Neuronal stem cell (in vitro differentiated cells): ENCODE data around the gene DNM1L.
"Not testable (repeated sequence)": the region's sequence is repeated elsewhere in the genome, so short reads cannot be mapped to it uniquely, and the experiment has no call there.

Source experiments
- DNase-seq: peaks from one replicate; pipeline ENCODE4 v3.0.0-alpha.2; 2013; ENCODE audit warnings: low spot score
- H2AFZ ChIP-seq: one replicate; pipeline ENCODE4 v1.6.1; 2013; ENCODE audit warnings: mild to moderate bottlenecking, low read length, inconsistent platforms
- H2AK5ac ChIP-seq: 2 replicates; pipeline ENCODE4 v1.6.1; 2013; ENCODE audit warnings: low read depth, mild to moderate bottlenecking, inconsistent platforms, low read length, moderate library complexity, mixed read lengths
- H2BK120ac ChIP-seq: 2 replicates; pipeline ENCODE4 v1.6.1; 2013; ENCODE audit warnings: low read depth, mild to moderate bottlenecking, inconsistent platforms, low read length, moderate library complexity, mixed read lengths
- H2BK12ac ChIP-seq: one replicate; pipeline ENCODE4 v1.6.1; 2013; ENCODE audit warnings: low read length, inconsistent platforms
- H2BK15ac ChIP-seq: 2 replicates; pipeline ENCODE4 v1.6.1; 2013; ENCODE audit warnings: mild to moderate bottlenecking, low read length, inconsistent platforms, mixed read lengths
- H2BK5ac ChIP-seq: one replicate; pipeline ENCODE4 v1.6.1; 2013; ENCODE audit warnings: inconsistent platforms, mild to moderate bottlenecking, low read length, moderate library complexity
- H3K14ac ChIP-seq: one replicate; pipeline ENCODE4 v1.6.1; 2013; ENCODE audit warnings: low read length, inconsistent platforms
- H3K18ac ChIP-seq: 2 replicates; pipeline ENCODE4 v1.6.1; 2013; ENCODE audit warnings: low read length, inconsistent platforms
- H3K23ac ChIP-seq: 2 replicates; pipeline ENCODE4 v1.6.1; 2013; ENCODE audit warnings: low read depth, mild to moderate bottlenecking, mixed read lengths, low read length, inconsistent platforms; ENCODE audit not compliant: poor library complexity
- H3K27ac ChIP-seq: replicated peaks from 3 replicates; pipeline ENCODE4 v1.5.1; 2013; ENCODE audit warnings: low read length, inconsistent platforms
- H3K27me3 ChIP-seq, 3 experiments: 2 replicates each; pipeline ENCODE4 v1.6.1; 2013; ENCODE audit warnings: low read length in 3 of 3, mild to moderate bottlenecking in 2 of 3, inconsistent platforms in 1 of 3, low read depth in 1 of 3, mixed read lengths in 1 of 3, moderate library complexity in 1 of 3; ENCODE audit not compliant: control insufficient read depth in 3 of 3, insufficient read depth in 3 of 3
- H3K36me3 ChIP-seq, 2 donors: replicated peaks in 1 of 2; 2 replicates each; pipeline ENCODE4 v1.6.1; 2013; ENCODE audit warnings: low read length in 2 of 2; ENCODE audit not compliant: control insufficient read depth in 2 of 2, insufficient read depth in 2 of 2
- H3K4ac ChIP-seq: 2 replicates; pipeline ENCODE4 v1.6.1; 2013; ENCODE audit warnings: inconsistent platforms, mild to moderate bottlenecking, low read length, moderate library complexity
- H3K4me1 ChIP-seq, 2 donors: 1 replicate in 1 of 2; 2 replicates in 1 of 2; pipeline ENCODE4 v1.6.1; 2013; ENCODE audit warnings: low read length in 2 of 2, low read depth in 1 of 2; ENCODE audit not compliant: control insufficient read depth in 2 of 2, insufficient read depth in 1 of 2
- H3K4me2 ChIP-seq: one replicate; pipeline ENCODE4 v1.6.1; 2013; ENCODE audit warnings: mild to moderate bottlenecking, low read length, inconsistent platforms; ENCODE audit not compliant: insufficient read depth, poor library complexity, severe bottlenecking
- H3K4me3 ChIP-seq, 2 donors: 2 replicates each; pipeline ENCODE4 v1.5.1; 2013; ENCODE audit warnings: low read length in 2 of 2, mild to moderate bottlenecking in 2 of 2, inconsistent platforms in 1 of 2, moderate library complexity in 1 of 2
- H3K79me1 ChIP-seq: one replicate; pipeline ENCODE4 v1.6.1; 2013; ENCODE audit warnings: low read depth, mild to moderate bottlenecking, inconsistent platforms, low read length, moderate library complexity
- H3K9ac ChIP-seq: one replicate; pipeline ENCODE4 v1.6.1; 2013; ENCODE audit warnings: mild to moderate bottlenecking, low read depth, low read length, inconsistent platforms; ENCODE audit not compliant: poor library complexity
- H3K9me3 ChIP-seq, 2 donors: replicated peaks in 1 of 2; 2 replicates each; pipeline versions ENCODE3 to v1.6.1; 2013; ENCODE audit warnings: low read length in 2 of 2, mild to moderate bottlenecking in 2 of 2, inconsistent platforms in 1 of 2, low read depth in 1 of 2, mixed read lengths in 1 of 2, moderate library complexity in 1 of 2; ENCODE audit not compliant: control insufficient read depth in 2 of 2, insufficient read depth in 1 of 2
- H4K8ac ChIP-seq: one replicate; pipeline ENCODE4 v1.6.1; 2013; ENCODE audit warnings: low read depth, mild to moderate bottlenecking, inconsistent platforms, low read length, moderate library complexity
- H4K91ac ChIP-seq: one replicate; pipeline ENCODE4 v1.6.1; 2013; ENCODE audit warnings: low read length, low read depth, mild to moderate bottlenecking, inconsistent platforms; ENCODE audit not compliant: poor library complexity
- WGBS, 2 donors: extraction: QIAGEN DNeasy Blood & Tissue Kit; methylation state at CpG; one replicate each; pipeline ENCODE4 v1.1.7; 2013; ENCODE audit warnings: missing lambda C conversion rate in 2 of 2, mixed read lengths in 1 of 2; ENCODE audit not compliant: insufficient read length in 2 of 2, insufficient replicate concordance in 1 of 2; ENCODE audit errors: extremely low coverage in 2 of 2; 5-methylcytosine and 5-hydroxymethylcytosine counted together

DNM1L gene

GRCh38 chr12:32699437-32699836 lies 20.3 kb downstream of the DNM1L start:
- H4K91ac ChIP-seq, H3K27ac ChIP-seq, H2AK5ac ChIP-seq, H3K4me1 ChIP-seq, H3K4me3 ChIP-seq, H3K9ac ChIP-seq, DNase-seq, H3K23ac ChIP-seq, H4K8ac ChIP-seq, H2BK120ac ChIP-seq, H3K18ac ChIP-seq, H2BK5ac ChIP-seq, H2BK15ac ChIP-seq, H3K79me1 ChIP-seq, H3K4ac ChIP-seq, H3K27me3 ChIP-seq, H2AFZ ChIP-seq, H3K4me2 ChIP-seq, H3K14ac ChIP-seq, H2BK12ac ChIP-seq: not testable (repeated sequence)
- Histone ChIP-seq H3K36me3 (peaks cover 2 to 37% of the 10 kb centered on the region in 2 donors), H3K9me3 (peaks cover 2 to 18% of the 10 kb centered on the region in 2 donors)
- WGBS, 2 donors, result no CpG with 5 or more reads among the region's 8 CpGs

DNA sequence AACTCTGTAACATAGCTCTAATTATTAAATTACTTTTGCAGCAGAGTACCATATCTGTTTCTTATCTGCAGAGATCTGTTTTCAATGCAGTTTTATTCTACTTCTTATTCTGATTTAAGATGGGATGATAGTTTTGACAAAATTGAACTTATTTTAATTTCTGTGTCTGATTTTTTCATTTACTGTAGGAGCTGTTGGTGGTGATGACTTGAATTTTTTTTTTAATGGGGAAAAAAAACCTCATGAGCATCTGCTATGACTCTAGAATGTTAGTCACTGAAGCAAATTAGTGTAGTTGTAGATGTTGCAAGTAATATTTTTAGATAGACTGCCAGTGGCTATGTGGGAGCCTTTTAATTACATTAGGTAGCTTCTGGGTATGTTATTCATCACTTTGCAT lies 23.4 kb downstream of the DNM1L start:
- Histone ChIP-seq H3K4me2 (no peak overlapping the region), H2AK5ac (no peak overlapping the region), H2BK15ac (no peak overlapping the region), H3K9me3 (no peaks in the 10 kb centered on the region), H3K4me1 (peaks cover 0 to 3% of the 10 kb centered on the region in 2 donors), H3K9ac (no peak overlapping the region), H4K91ac (no peak overlapping the region), H3K79me1 (no peaks in the 10 kb centered on the region), H4K8ac (no peak overlapping the region), H2BK12ac (no peak overlapping the region), H2BK120ac (no peak overlapping the region), H3K14ac (no peak overlapping the region), H3K23ac (no peak overlapping the region), H3K4ac (no peak overlapping the region), H3K27ac (no peak overlapping the region), H3K18ac (no peak overlapping the region), H2BK5ac (no peak overlapping the region), H3K4me3 (no peak overlapping the region), H2AFZ (no peak overlapping the region), H3K36me3 (peaks cover 0 to 49% of the 10 kb centered on the region in 2 donors), H3K27me3 (no peaks in the 10 kb centered on the region)
- DNase-seq, result no peak

DNA sequence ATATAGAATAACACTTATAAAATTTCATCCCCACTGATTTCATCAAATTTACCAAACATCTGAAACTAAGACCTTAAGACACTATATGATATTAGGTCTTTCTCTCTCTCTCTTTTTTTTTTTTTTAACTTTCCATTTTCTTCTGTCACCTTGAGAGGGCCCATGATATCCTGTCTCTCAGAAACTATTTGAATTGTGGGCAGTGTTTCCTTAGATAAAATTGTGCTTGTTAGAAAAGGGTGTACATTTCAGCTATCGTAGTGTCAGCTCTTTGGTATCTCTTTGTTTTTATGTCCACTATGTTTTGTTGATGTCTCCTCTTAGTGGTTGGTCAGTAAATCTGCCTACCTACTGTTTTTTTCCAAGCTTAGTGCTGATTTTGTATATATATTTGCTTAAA lies 23.8 kb downstream of the DNM1L start:
- Histone ChIP-seq H3K14ac (no peak overlapping the region), H3K36me3 (peaks cover 0 to 54% of the 10 kb centered on the region in 2 donors), H2BK15ac (no peak overlapping the region), H3K4me2 (no peak overlapping the region), H2AFZ (no peak overlapping the region), H2BK5ac (no peak overlapping the region), H2AK5ac (no peak overlapping the region), H4K91ac (no peak overlapping the region), H3K4me1 (peaks cover 0 to 3% of the 10 kb centered on the region in 2 donors), H4K8ac (no peak overlapping the region), H3K9ac (no peak overlapping the region), H3K79me1 (no peaks in the 10 kb centered on the region), H3K27me3 (no peaks in the 10 kb centered on the region), H3K4ac (no peak overlapping the region), H3K18ac (no peak overlapping the region), H3K4me3 (no peak overlapping the region), H2BK120ac (no peak overlapping the region), H2BK12ac (no peak overlapping the region), H3K27ac (no peak overlapping the region), H3K9me3 (no peaks in the 10 kb centered on the region), H3K23ac (no peak overlapping the region)
- no CpG with 5 or more reads among the region's 1 CpG for WGBS, 2 donors
- no peak for DNase-seq

- Histone ChIP-seq H3K14ac (no peak overlapping the region), H3K4me1 (no peaks in the 10 kb centered on the region), H2BK15ac (no peak overlapping the region), H3K4me3 (no peak overlapping the region), H4K8ac (no peak overlapping the region), H2AK5ac (no peak overlapping the region), H4K91ac (no peak overlapping the region), H2BK5ac (no peak overlapping the region), H3K4ac (no peak overlapping the region), H3K36me3 (peaks cover 0 to 82% of the 10 kb centered on the region in 2 donors), H2BK12ac (no peak overlapping the region), H3K9me3 (no peaks in the 10 kb centered on the region), H3K4me2 (no peak overlapping the region), H3K27me3 (no peaks in the 10 kb centered on the region), H2AFZ (no peak overlapping the region), H3K9ac (no peak overlapping the region), H3K79me1 (no peaks in the 10 kb centered on the region), H3K27ac (no peak overlapping the region), H3K23ac (no peak overlapping the region), H2BK120ac (no peak overlapping the region), H3K18ac (no peak overlapping the region)
- DNase-seq, result no peak
Measured at GRCh38 chr12:32705783-32706182, 26.7 kb downstream of the DNM1L start.
